ENCODE data around the gene SNED1.

Gene SNED1

DNA sequence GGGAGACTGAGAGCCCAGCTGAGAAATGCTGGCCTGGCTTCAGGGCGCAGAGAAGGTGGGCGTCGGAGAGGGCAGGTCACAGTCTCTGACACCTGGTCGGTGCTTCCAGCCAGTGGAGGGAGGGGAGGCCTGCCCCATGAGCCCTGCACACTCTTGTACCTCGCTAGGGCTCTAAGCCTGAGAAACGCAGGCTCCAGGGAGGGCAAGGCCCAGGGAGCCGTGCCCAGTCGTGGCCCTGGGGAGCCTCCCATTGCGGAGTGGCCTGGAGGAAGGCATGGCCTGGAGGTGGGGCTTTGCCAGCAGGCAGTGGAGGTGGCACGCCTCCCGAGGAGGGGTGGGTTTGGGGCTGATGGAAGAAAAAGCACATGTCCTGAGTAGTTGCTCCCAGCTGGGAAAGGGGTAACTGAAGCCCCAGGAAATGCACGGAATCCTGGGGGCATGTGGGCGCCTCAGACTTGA, 64.7 kb downstream of the SNED1 start:
- Histone ChIP-seq H4K8ac (ENCODE audit: low read depth, low read length) (no peak overlapping the region), H3K4ac (ENCODE audit: low read length) (no peak overlapping the region), H2BK12ac (ENCODE audit: low read length) (no peak overlapping the region), H3K79me1 (ENCODE audit: low read depth, low read length) (peaks cover 2% of the 10 kb centered on the region), H2AK5ac (ENCODE audit: low read depth, low read length) (no peak overlapping the region), H3K4me1 (ENCODE audit: control insufficient read depth in 2 of 2, insufficient read depth in 1 of 2, low read depth in 1 of 2, low read length in 2 of 2) (peaks cover 0 to 3% of the 10 kb centered on the region in 2 donors), H2AFZ (ENCODE audit: low read length) (no peak overlapping the region), H3K36me3 (replicated peaks in 1 of 2; ENCODE audit: control insufficient read depth in 2 of 2, insufficient read depth in 2 of 2, low read length in 2 of 2) (no peaks in the 10 kb centered on the region), H2BK5ac (ENCODE audit: low read length) (no peak overlapping the region), H3K23ac (ENCODE audit: low read depth, low read length, poor library complexity) (no peak overlapping the region), H4K91ac (ENCODE audit: low read depth, low read length, poor library complexity) (no peak overlapping the region), H3K9me3 (replicated peaks in 1 of 2; ENCODE audit: control insufficient read depth in 2 of 2, insufficient read depth in 1 of 2, low read depth in 1 of 2, low read length in 2 of 2) (no peaks in the 10 kb centered on the region), H3K27ac (replicated peaks; ENCODE audit: low read length) (no peak overlapping the region), H3K9ac (ENCODE audit: low read depth, low read length, poor library complexity) (no peak overlapping the region), H3K27me3 (ENCODE audit: control insufficient read depth in 3 of 3, insufficient read depth in 3 of 3, low read depth in 1 of 3, low read length in 3 of 3) (peaks cover 0 to 55% (median 0%) of the 10 kb centered on the region in 3 experiments), H2BK15ac (ENCODE audit: low read length) (no peak overlapping the region), H3K14ac (ENCODE audit: low read length) (peak overlapping the region; percentile 31), H2BK120ac (ENCODE audit: low read depth, low read length) (no peak overlapping the region), H3K4me2 (ENCODE audit: insufficient read depth, low read length, poor library complexity, severe bottlenecking) (no peak overlapping the region), H3K4me3 (ENCODE audit: low read length in 2 of 2) (peak overlapping the region in 1 of 2 donors; percentile 29), H3K18ac (ENCODE audit: low read length) (no peak overlapping the region)
- WGBS, 2 donors (ENCODE audit: extremely low coverage in 2 of 2, insufficient read length in 2 of 2, insufficient replicate concordance in 1 of 2), result no CpG with 5 or more reads among the region's 13 CpGs
- DNase-seq (ENCODE audit: low spot score), result no peak

DNA sequence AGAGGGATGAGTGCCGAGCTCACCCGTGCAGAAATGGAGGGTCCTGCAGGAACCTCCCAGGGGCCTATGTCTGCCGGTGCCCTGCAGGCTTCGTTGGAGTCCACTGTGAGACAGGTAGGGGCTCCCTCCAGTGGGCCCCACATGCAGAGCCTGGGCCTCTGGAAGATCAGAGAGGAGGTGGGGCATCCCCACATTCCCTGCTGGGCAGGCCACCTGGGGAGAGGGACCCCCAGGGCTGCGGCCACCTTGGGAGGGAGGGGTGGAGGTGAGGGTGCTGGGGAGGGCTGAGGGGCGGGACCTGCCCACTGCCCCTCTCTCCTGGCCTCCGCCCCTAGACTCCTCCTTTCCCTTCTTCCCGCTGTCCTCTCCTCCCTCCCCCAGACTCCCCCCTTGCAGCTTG, 65.2 kb downstream of the SNED1 start:
- no peaks in the 10 kb centered on the region for H3K9me3 ChIP-seq (replicated peaks in 1 of 2; ENCODE audit: control insufficient read depth in 2 of 2, insufficient read depth in 1 of 2, low read depth in 1 of 2, low read length in 2 of 2)
- H3K14ac ChIP-seq (ENCODE audit: low read length), result no peak overlapping the region
- H2BK15ac ChIP-seq (ENCODE audit: low read length), result no peak overlapping the region
- H3K4me3 ChIP-seq (ENCODE audit: low read length in 2 of 2), result no peak overlapping the region
- H2AFZ ChIP-seq (ENCODE audit: low read length), result no peak overlapping the region
- no peak overlapping the region for H2BK5ac ChIP-seq (ENCODE audit: low read length)
- H3K23ac ChIP-seq (ENCODE audit: low read depth, low read length, poor library complexity), result no peak overlapping the region
- H2AK5ac ChIP-seq (ENCODE audit: low read depth, low read length), result no peak overlapping the region
- H3K27ac ChIP-seq (replicated peaks; ENCODE audit: low read length), result no peak overlapping the region
- no peak for DNase-seq (ENCODE audit: low spot score)
- H3K4me1 ChIP-seq (ENCODE audit: control insufficient read depth in 2 of 2, insufficient read depth in 1 of 2, low read depth in 1 of 2, low read length in 2 of 2), result peaks cover 0 to 3% of the 10 kb centered on the region in 2 donors
- no peak overlapping the region for H3K18ac ChIP-seq (ENCODE audit: low read length)
- H4K91ac ChIP-seq (ENCODE audit: low read depth, low read length, poor library complexity), result no peak overlapping the region
- no peak overlapping the region for H3K9ac ChIP-seq (ENCODE audit: low read depth, low read length, poor library complexity)
- peaks cover 2% of the 10 kb centered on the region for H3K79me1 ChIP-seq (ENCODE audit: low read depth, low read length)
- WGBS, 2 donors (ENCODE audit: extremely low coverage in 2 of 2, insufficient read length in 2 of 2, insufficient replicate concordance in 1 of 2), result no CpG with 5 or more reads among the region's 8 CpGs
- H3K4me2 ChIP-seq (ENCODE audit: insufficient read depth, low read length, poor library complexity, severe bottlenecking), result peak overlapping the region; percentile 18
- H2BK120ac ChIP-seq (ENCODE audit: low read depth, low read length), result no peak overlapping the region
- peaks cover 0 to 60% (median 0%) of the 10 kb centered on the region in 3 experiments for H3K27me3 ChIP-seq (ENCODE audit: control insufficient read depth in 3 of 3, insufficient read depth in 3 of 3, low read depth in 1 of 3, low read length in 3 of 3)
- no peaks in the 10 kb centered on the region for H3K36me3 ChIP-seq (replicated peaks in 1 of 2; ENCODE audit: control insufficient read depth in 2 of 2, insufficient read depth in 2 of 2, low read length in 2 of 2)
- H3K4ac ChIP-seq (ENCODE audit: low read length), result no peak overlapping the region
- H2BK12ac ChIP-seq (ENCODE audit: low read length), result no peak overlapping the region
- H4K8ac ChIP-seq (ENCODE audit: low read depth, low read length), result no peak overlapping the region

- no peaks in the 10 kb centered on the region for H3K9me3 ChIP-seq (replicated peaks in 1 of 2; ENCODE audit: control insufficient read depth in 2 of 2, insufficient read depth in 1 of 2, low read depth in 1 of 2, low read length in 2 of 2)
- no peak overlapping the region for H3K23ac ChIP-seq (ENCODE audit: low read depth, low read length, poor library complexity)
- peaks cover 2% of the 10 kb centered on the region for H3K79me1 ChIP-seq (ENCODE audit: low read depth, low read length)
- H2BK12ac ChIP-seq (ENCODE audit: low read length), result peak overlapping the region; percentile 58
- H3K4me3 ChIP-seq (ENCODE audit: low read length in 2 of 2), result no peak overlapping the region
- H2BK120ac ChIP-seq (ENCODE audit: low read depth, low read length), result no peak overlapping the region
- peak overlapping the region; percentile 23 for H3K4me2 ChIP-seq (ENCODE audit: insufficient read depth, low read length, poor library complexity, severe bottlenecking)
- no CpG with 5 or more reads among the region's 32 CpGs for WGBS, 2 donors (ENCODE audit: extremely low coverage in 2 of 2, insufficient read length in 2 of 2, insufficient replicate concordance in 1 of 2)
- no peak overlapping the region for H4K91ac ChIP-seq (ENCODE audit: low read depth, low read length, poor library complexity)
- H3K14ac ChIP-seq (ENCODE audit: low read length), result no peak overlapping the region
- H3K36me3 ChIP-seq (replicated peaks in 1 of 2; ENCODE audit: control insufficient read depth in 2 of 2, insufficient read depth in 2 of 2, low read length in 2 of 2), result no peaks in the 10 kb centered on the region
- peaks cover 0 to 3% of the 10 kb centered on the region in 2 donors for H3K4me1 ChIP-seq (ENCODE audit: control insufficient read depth in 2 of 2, insufficient read depth in 1 of 2, low read depth in 1 of 2, low read length in 2 of 2)
- H3K9ac ChIP-seq (ENCODE audit: low read depth, low read length, poor library complexity), result peak overlapping the region; percentile 9
- H3K27me3 ChIP-seq (ENCODE audit: control insufficient read depth in 3 of 3, insufficient read depth in 3 of 3, low read depth in 1 of 3, low read length in 3 of 3), result peaks cover 0 to 65% (median 0%) of the 10 kb centered on the region in 3 experiments
- H3K18ac ChIP-seq (ENCODE audit: low read length), result peak overlapping the region; percentile 38
- H4K8ac ChIP-seq (ENCODE audit: low read depth, low read length), result peak overlapping the region; percentile 48
- no peak overlapping the region for H2BK5ac ChIP-seq (ENCODE audit: low read length)
- H3K27ac ChIP-seq (replicated peaks; ENCODE audit: low read length), result no peak overlapping the region
- no peak overlapping the region for H3K4ac ChIP-seq (ENCODE audit: low read length)
- no peak overlapping the region for H2BK15ac ChIP-seq (ENCODE audit: low read length)
- DNase-seq (ENCODE audit: low spot score), result no peak
- H2AFZ ChIP-seq (ENCODE audit: low read length), result no peak overlapping the region
- no peak overlapping the region for H2AK5ac ChIP-seq (ENCODE audit: low read depth, low read length)
Measured at GRCh38 chr2:241064008-241064801, 65.8 kb downstream of the SNED1 start.

DNA sequence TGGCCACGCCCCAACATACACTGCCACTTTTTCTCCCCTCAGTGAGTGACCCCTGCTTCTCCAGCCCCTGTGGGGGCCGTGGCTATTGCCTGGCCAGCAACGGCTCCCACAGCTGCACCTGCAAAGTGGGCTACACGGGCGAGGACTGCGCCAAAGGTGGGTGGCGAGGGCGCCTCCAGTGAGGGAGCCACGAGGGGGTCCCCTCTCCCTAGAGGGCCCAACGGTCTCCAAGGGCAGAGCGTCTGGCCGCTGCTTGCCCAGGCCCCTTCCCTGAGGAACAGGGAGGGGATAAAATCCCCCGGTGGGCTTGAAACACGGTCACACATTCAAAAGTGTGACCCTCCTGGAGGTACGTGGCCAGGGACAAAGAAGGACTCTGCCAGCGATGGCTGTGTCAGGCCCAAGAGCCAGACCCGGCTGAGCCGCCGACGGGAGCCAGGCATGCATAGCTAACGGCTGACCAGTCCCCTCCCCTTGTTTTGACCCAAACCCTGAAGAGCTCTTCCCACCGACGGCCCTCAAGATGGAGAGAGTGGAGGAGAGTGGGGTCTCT, 66.5 kb downstream of the SNED1 start:
- Histone ChIP-seq H3K4ac (ENCODE audit: low read length) (no peak overlapping the region), H4K8ac (ENCODE audit: low read depth, low read length) (no peak overlapping the region)
- WGBS, 2 donors (ENCODE audit: extremely low coverage in 2 of 2, insufficient read length in 2 of 2, insufficient replicate concordance in 1 of 2), result no CpG with 5 or more reads among the region's 23 CpGs

More for the DNA sequence above, 66.5 kb downstream of the SNED1 start:
- Histone ChIP-seq H4K91ac (ENCODE audit: low read depth, low read length, poor library complexity) (no peak overlapping the region), H3K27me3 (ENCODE audit: control insufficient read depth in 3 of 3, insufficient read depth in 3 of 3, low read depth in 1 of 3, low read length in 3 of 3) (peaks cover 0 to 70% (median 0%) of the 10 kb centered on the region in 3 experiments), H3K18ac (ENCODE audit: low read length) (no peak overlapping the region), H3K9me3 (replicated peaks in 1 of 2; ENCODE audit: control insufficient read depth in 2 of 2, insufficient read depth in 1 of 2, low read depth in 1 of 2, low read length in 2 of 2) (no peaks in the 10 kb centered on the region), H3K23ac (ENCODE audit: low read depth, low read length, poor library complexity) (no peak overlapping the region), H3K4me1 (ENCODE audit: control insufficient read depth in 2 of 2, insufficient read depth in 1 of 2, low read depth in 1 of 2, low read length in 2 of 2) (peaks cover 0 to 3% of the 10 kb centered on the region in 2 donors), H2AFZ (ENCODE audit: low read length) (no peak overlapping the region), H3K4me3 (ENCODE audit: low read length in 2 of 2) (no peak overlapping the region), H3K79me1 (ENCODE audit: low read depth, low read length) (peaks cover 4% of the 10 kb centered on the region), H2BK5ac (ENCODE audit: low read length) (no peak overlapping the region), H3K36me3 (replicated peaks in 1 of 2; ENCODE audit: control insufficient read depth in 2 of 2, insufficient read depth in 2 of 2, low read length in 2 of 2) (no peaks in the 10 kb centered on the region), H2AK5ac (ENCODE audit: low read depth, low read length) (no peak overlapping the region), H2BK12ac (ENCODE audit: low read length) (no peak overlapping the region), H2BK120ac (ENCODE audit: low read depth, low read length) (no peak overlapping the region), H3K27ac (replicated peaks; ENCODE audit: low read length) (no peak overlapping the region), H3K9ac (ENCODE audit: low read depth, low read length, poor library complexity) (no peak overlapping the region), H3K14ac (ENCODE audit: low read length) (peak overlapping the region; percentile 6), H2BK15ac (ENCODE audit: low read length) (no peak overlapping the region), H3K4me2 (ENCODE audit: insufficient read depth, low read length, poor library complexity, severe bottlenecking) (no peak overlapping the region)
- no peak for DNase-seq (ENCODE audit: low spot score)
